OCI-LY1 (cell line): ENCODE results near the gene IL4I1.

Experiments used
- H2AFZ ChIP-seq: fragments of 200-600 bp; sonication (generic), shearing (Covaris generic); 2 replicates; pipeline ENCODE4 v1.6.0; 2014; ENCODE audit warnings: antibody characterized with exemption, mild to moderate bottlenecking, low read length
- H3F3A ChIP-seq: fragments of 200-600 bp; sonication (generic), shearing (Covaris generic); 2 replicates; pipeline ENCODE4 v1.6.0; 2014; ENCODE audit warnings: mild to moderate bottlenecking, antibody characterized with exemption, low read length, moderate library complexity; ENCODE audit not compliant: insufficient read depth
- H3K27ac ChIP-seq: fragments of 200-600 bp; sonication (generic); 2 replicates; pipeline ENCODE4 v1.5.1; 2014; ENCODE audit warnings: low read length, mixed run types, mild to moderate bottlenecking, low read depth; ENCODE audit not compliant: poor library complexity, severe bottlenecking
- H3K27me3 ChIP-seq: fragments of 200-600 bp; sonication (generic); 2 replicates; pipeline ENCODE4 v1.6.0; 2014; ENCODE audit warnings: antibody characterized with exemption, mild to moderate bottlenecking, low read length, moderate library complexity; ENCODE audit not compliant: insufficient read depth
- H3K36me3 ChIP-seq: fragments of 200-600 bp; sonication (generic); 2 replicates; pipeline ENCODE4 v1.6.1; 2014; ENCODE audit warnings: mild to moderate bottlenecking, antibody characterized with exemption, low read length, moderate library complexity, mixed read lengths; ENCODE audit not compliant: insufficient read depth
- H3K4me1 ChIP-seq: fragments of 200-600 bp; sonication (generic); 2 replicates; pipeline ENCODE4 v1.5.1; 2014; ENCODE audit warnings: mild to moderate bottlenecking, low read length, moderate library complexity; ENCODE audit not compliant: insufficient read depth, severe bottlenecking
- H3K4me2 ChIP-seq: fragments of 200-600 bp; sonication (generic), shearing (Covaris generic); 2 replicates; pipeline ENCODE4 v1.6.1; 2014; ENCODE audit warnings: low read length
- H3K4me3 ChIP-seq: fragments of 200-600 bp; sonication (generic); 2 replicates; pipeline ENCODE4 v1.5.1; 2014; ENCODE audit warnings: low read length, low read depth, mild to moderate bottlenecking, mixed read lengths; ENCODE audit not compliant: poor library complexity, severe bottlenecking
- H3K79me2 ChIP-seq: fragments of 200-600 bp; shearing (Covaris generic); 2 replicates; pipeline ENCODE4 v1.6.1; 2016; ENCODE audit warnings: mixed run types, low read length, mixed read lengths; ENCODE audit not compliant: insufficient read depth
- H3K9ac ChIP-seq: fragments of 200-600 bp; sonication (generic), shearing (Covaris generic); 2 replicates; pipeline ENCODE4 v1.6.1; 2014; ENCODE audit warnings: mild to moderate bottlenecking, low read length, mixed read lengths
- H3K9me2 ChIP-seq: fragments of 200-600 bp; sonication (generic), shearing (Covaris generic); 2 replicates; pipeline ENCODE4 v1.6.1; 2014; ENCODE audit warnings: low read depth, mild to moderate bottlenecking, low read length, mixed read lengths
- H3K9me3 ChIP-seq: fragments of 200-600 bp; shearing (Covaris generic); 2 replicates; pipeline ENCODE4 v1.6.1; 2014; ENCODE audit warnings: low read length, mixed read lengths
- H4K20me1 ChIP-seq: fragments of 200-600 bp; sonication (generic), shearing (Covaris generic); 2 replicates; pipeline ENCODE4 v1.6.0; 2016; ENCODE audit warnings: mild to moderate bottlenecking, low read length; ENCODE audit not compliant: insufficient read depth
- EZH2 ChIP-seq: fragments of 200-600 bp; sonication (generic), shearing (Covaris generic); IDR thresholded peaks from 2 replicates; pipeline ENCODE4 v1.8.0; 2017; ENCODE audit warnings: borderline replicate concordance, mixed run types, mild to moderate bottlenecking, antibody characterized with exemption, low read length, moderate library complexity, mixed read lengths
- TF ChIP-seq, protein P1 (sequence below): fragments of 200-600 bp; sonication (generic), shearing (Covaris generic); IDR thresholded peaks from 2 replicates; pipeline ENCODE4 v1.5.1; 2017; ENCODE audit warnings: mild to moderate bottlenecking, antibody characterized with exemption, low read length, moderate library complexity, mixed read lengths

The IL4I1 gene

GRCh38 chr19:49862391-49863253 is 34.1 kb downstream of the IL4I1 start:
- H3K9me3 ChIP-seq = no peaks in the 10 kb centered on the region
- no peak overlapping the region for H3K4me2 ChIP-seq
- H3K4me1 ChIP-seq = peaks cover 39% of the 10 kb centered on the region
- H3K9me2 ChIP-seq = no peaks in the 10 kb centered on the region
- H3K4me3 ChIP-seq = no peak overlapping the region
- H3F3A ChIP-seq = no peaks in the 10 kb centered on the region
- H3K27me3 ChIP-seq = no peaks in the 10 kb centered on the region
- TF ChIP-seq, protein P1, sequence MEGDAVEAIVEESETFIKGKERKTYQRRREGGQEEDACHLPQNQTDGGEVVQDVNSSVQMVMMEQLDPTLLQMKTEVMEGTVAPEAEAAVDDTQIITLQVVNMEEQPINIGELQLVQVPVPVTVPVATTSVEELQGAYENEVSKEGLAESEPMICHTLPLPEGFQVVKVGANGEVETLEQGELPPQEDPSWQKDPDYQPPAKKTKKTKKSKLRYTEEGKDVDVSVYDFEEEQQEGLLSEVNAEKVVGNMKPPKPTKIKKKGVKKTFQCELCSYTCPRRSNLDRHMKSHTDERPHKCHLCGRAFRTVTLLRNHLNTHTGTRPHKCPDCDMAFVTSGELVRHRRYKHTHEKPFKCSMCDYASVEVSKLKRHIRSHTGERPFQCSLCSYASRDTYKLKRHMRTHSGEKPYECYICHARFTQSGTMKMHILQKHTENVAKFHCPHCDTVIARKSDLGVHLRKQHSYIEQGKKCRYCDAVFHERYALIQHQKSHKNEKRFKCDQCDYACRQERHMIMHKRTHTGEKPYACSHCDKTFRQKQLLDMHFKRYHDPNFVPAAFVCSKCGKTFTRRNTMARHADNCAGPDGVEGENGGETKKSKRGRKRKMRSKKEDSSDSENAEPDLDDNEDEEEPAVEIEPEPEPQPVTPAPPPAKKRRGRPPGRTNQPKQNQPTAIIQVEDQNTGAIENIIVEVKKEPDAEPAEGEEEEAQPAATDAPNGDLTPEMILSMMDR = peak; percentile 41; the same call in 1 of the 2 replicates
- TF ChIP-seq EZH2 = no peak
- peaks cover 68% of the 10 kb centered on the region for H3K36me3 ChIP-seq
- no peak overlapping the region for H2AFZ ChIP-seq
- H3K9ac ChIP-seq = no peak overlapping the region
- no peaks in the 10 kb centered on the region for H4K20me1 ChIP-seq
- peaks cover 8% of the 10 kb centered on the region; the same call in 1 of the 2 replicates for H3K79me2 ChIP-seq
- H3K27ac ChIP-seq = peak overlapping the region; percentile 26

- H3K27ac ChIP-seq = peak overlapping the region; percentile 43
- no peak overlapping the region for H3K4me3 ChIP-seq
- no peak for TF ChIP-seq EZH2
- TF ChIP-seq, protein P1 = no peak
- no peaks in the 10 kb centered on the region for H4K20me1 ChIP-seq
- H3K79me2 ChIP-seq = peaks cover 8% of the 10 kb centered on the region; the same call in 1 of the 2 replicates
- no peaks in the 10 kb centered on the region for H3K9me3 ChIP-seq
- no peak overlapping the region for H3K9ac ChIP-seq
- H2AFZ ChIP-seq = no peak overlapping the region
- peaks cover 42% of the 10 kb centered on the region for H3K4me1 ChIP-seq
- H3K36me3 ChIP-seq = peaks cover 77% of the 10 kb centered on the region
- H3K4me2 ChIP-seq = no peak overlapping the region; the same call in 1 of the 2 replicates
- no peaks in the 10 kb centered on the region for H3K27me3 ChIP-seq
- no peaks in the 10 kb centered on the region for H3K9me2 ChIP-seq
- H3F3A ChIP-seq = no peaks in the 10 kb centered on the region
Measured at GRCh38 chr19:49861541-49862378, 34.9 kb downstream of the IL4I1 start.

DNA sequence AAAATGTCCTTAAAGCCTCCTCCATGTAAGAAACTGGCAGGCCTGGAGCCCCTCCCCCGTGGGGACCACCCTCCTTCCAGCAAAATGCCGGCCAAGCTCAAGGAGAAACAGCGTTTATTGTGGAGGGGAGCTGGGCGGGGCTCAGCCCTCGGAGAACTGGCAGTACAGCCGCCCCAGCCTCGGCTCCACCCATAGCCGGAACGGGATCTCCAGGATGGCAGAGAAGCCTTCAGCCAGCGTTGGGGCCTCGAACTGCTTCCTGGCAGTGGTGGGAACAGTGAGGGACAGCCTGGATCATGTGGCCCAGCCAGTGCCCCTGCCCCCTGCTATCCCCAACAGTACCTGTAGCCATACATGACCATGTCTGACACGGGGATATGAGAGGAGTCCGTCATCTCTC is 35.6 kb downstream of the IL4I1 start:
- Histone ChIP-seq H3K9me3 (no peaks in the 10 kb centered on the region), H3K36me3 (peaks cover 83% of the 10 kb centered on the region), H2AFZ (no peak overlapping the region), H3K4me2 (no peak overlapping the region), H3K27me3 (no peaks in the 10 kb centered on the region), H3K4me1 (peaks cover 36% of the 10 kb centered on the region), H3K9me2 (no peaks in the 10 kb centered on the region), H3K9ac (no peak overlapping the region), H4K20me1 (no peaks in the 10 kb centered on the region), H3F3A (no peaks in the 10 kb centered on the region), H3K4me3 (no peak overlapping the region), H3K27ac (peak overlapping the region; percentile 20), H3K79me2 (peaks cover 2% of the 10 kb centered on the region; the same call in 1 of the 2 replicates)
- TF ChIP-seq EZH2 = no peak
